ENCODE data around the gene NR1D2.
A peak's percentile ranks its signal among the peaks of the same experiment; 100 is the strongest.
"Not testable (repeated sequence)": the region's sequence is repeated elsewhere in the genome, so short reads cannot be mapped to it uniquely, and the experiment has no call there.

NR1D2 gene

GRCh38 chr3:23944861-23945662 is at the start of gene NR1D2:
TSS of gene NR1D2 (plus strand) at chr3:23945286. CDS start at chr3:23945579, 293 bp downstream.
- DNase-seq (ENCODE audit: low read depth in 2 of 2) = peak; percentile 39 to 50

- no peak for DNase-seq (ENCODE audit: low read depth in 2 of 2)
Measured at GRCh38 chr3:23900744-23901143, 44.3 kb upstream of the NR1D2 start.

- no peak for DNase-seq (ENCODE audit: low read depth in 2 of 2)
Measured at GRCh38 chr3:23904545-23904944, 40.5 kb upstream of the NR1D2 start.

- no peak for DNase-seq (ENCODE audit: low read depth in 2 of 2)
Measured at GRCh38 chr3:23909341-23909740, 35.7 kb upstream of the NR1D2 start.

GRCh38 chr3:23911397-23911796 is 33.7 kb upstream of the NR1D2 start:
- no peak for DNase-seq (ENCODE audit: low read depth in 2 of 2)

GRCh38 chr3:23912335-23912734 is 32.8 kb upstream of the NR1D2 start:
- DNase-seq (ENCODE audit: low read depth in 2 of 2) = not testable (repeated sequence)

GRCh38 chr3:23913182-23913581 is 31.9 kb upstream of the NR1D2 start:
- DNase-seq (ENCODE audit: low read depth in 2 of 2) = no peak

GRCh38 chr3:23913873-23914743 is 31.0 kb upstream of the NR1D2 start:
- DNase-seq (ENCODE audit: low read depth in 2 of 2) = no peak

GRCh38 chr3:23915537-23916108 is 29.5 kb upstream of the NR1D2 start:
- DNase-seq (ENCODE audit: low read depth in 2 of 2) = no peak

GRCh38 chr3:23916152-23916885 is 28.8 kb upstream of the NR1D2 start:
- no peak for DNase-seq (ENCODE audit: low read depth in 2 of 2)

GRCh38 chr3:23916886-23917678 is 28.0 kb upstream of the NR1D2 start, which contains the start of the genes NKIRAS1 and RPL15:
TSS of gene NKIRAS1 (minus strand) at chr3:23916990. CDS start at chr3:23910904, 6,086 bp downstream.
TSS of gene RPL15 (plus strand) at chr3:23917132. CDS start at chr3:23917860, 728 bp downstream.
- peak; percentile 89 to 92 for DNase-seq (ENCODE audit: low read depth in 2 of 2)

- DNase-seq (ENCODE audit: low read depth in 2 of 2) = peak in 1 of 2 donors; percentile 60
Measured at GRCh38 chr3:23917679-23918303, 27.3 kb upstream of the NR1D2 start.

GRCh38 chr3:23918331-23918730 is 26.8 kb upstream of the NR1D2 start:
- not testable (repeated sequence) for DNase-seq (ENCODE audit: low read depth in 2 of 2)

GRCh38 chr3:23919628-23920027 is 25.5 kb upstream of the NR1D2 start:
- DNase-seq (ENCODE audit: low read depth in 2 of 2) = no peak

GRCh38 chr3:23920151-23920655 is 24.9 kb upstream of the NR1D2 start:
- no peak for DNase-seq (ENCODE audit: low read depth in 2 of 2)

- no peak for DNase-seq (ENCODE audit: low read depth in 2 of 2)
Measured at GRCh38 chr3:23921052-23921511, 24.0 kb upstream of the NR1D2 start.

- DNase-seq (ENCODE audit: low read depth in 2 of 2) = no peak
Measured at GRCh38 chr3:23923786-23924185, 21.3 kb upstream of the NR1D2 start.

- no peak for DNase-seq (ENCODE audit: low read depth in 2 of 2)
Measured at GRCh38 chr3:23926246-23926645, 18.8 kb upstream of the NR1D2 start.

GRCh38 chr3:23926736-23927135 is 18.4 kb upstream of the NR1D2 start:
- DNase-seq (ENCODE audit: low read depth in 2 of 2) = no peak

GRCh38 chr3:23928524-23928923 is 16.6 kb upstream of the NR1D2 start:
- DNase-seq (ENCODE audit: low read depth in 2 of 2) = no peak

Measured in stimulated activated CD4-positive, alpha-beta T cell treated with anti-CD3 and anti-CD28 coated beads, Interleukin-1b, Interleukin-23, amount 100 ng/mL, for 1 hour (primary cell).